HepG2 (cell line): ENCODE data around the gene IGFL1. TPM values are rescaled to one million over a fixed set of nuclear protein-coding genes. Genes with fewer than 3 reads are reported as not detected.

Source experiments
- ATAC-seq: fragments of 200-7000 bp; cut with Tn5 transposase; 3 replicates; pipeline ENCODE4 v1.9.1; 2020; ENCODE audit warnings: mild to moderate bottlenecking, moderate library complexity
- BruUV-seq: library from RNA; stranded (reverse); fragments of 400-500 nt; replicated peaks from 2 replicates; lab custom pipeline; 2021; lab: Mats Ljungman, UMichigan
- CTCF ChIA-PET: fragments of 300-600 bp; formaldehyde crosslinking; extraction: SDS; loops from one replicate; lab custom pipeline; 2021; ENCODE audit warnings: low total read pairs, inconsistent platforms, low intra/inter-chr PET ratio; lab: Yijun Ruan, JAX
- POLR2A ChIA-PET: fragments of 350-600 bp; sonication (Branson Sonifier 250); formaldehyde crosslinking; loops from one replicate; lab custom pipeline; 2020; ENCODE audit warnings: antibody characterized with exemption, inconsistent platforms; lab: Yijun Ruan, JAX
- DNase-seq: peaks from one replicate; pipeline ENCODE4 v3.0.0-alpha.2; 2015; ENCODE audit warnings: low spot score
- FAIRE-seq: peaks from 3 replicates; lab custom pipeline; 2011; peaks lifted over from hg19 to GRCh38; lab: Jason Lieb, UNC
- H2AFZ ChIP-seq: one replicate; pipeline ENCODE4 v1.6.1; 2011; ENCODE audit warnings: low read length, inconsistent platforms
- H3K27ac ChIP-seq: fragments of 300-600 bp; 3 replicates; pipeline ENCODE4 v1.8.0; 2011; ENCODE audit warnings: mixed run types, mild to moderate bottlenecking, mixed read lengths, low read length, inconsistent platforms; ENCODE audit not compliant: insufficient read depth; ENCODE audit errors: extremely low read length
- H3K27me3 ChIP-seq, 2 experiments: fragments of 200-600 bp in 1 of 2; 2 replicates in 1 of 2; 3 replicates in 1 of 2; pipeline versions ENCODE4 v1.6.0 to v1.8.0; 2011; ENCODE audit warnings: low read length in 2 of 2, mild to moderate bottlenecking in 2 of 2, moderate library complexity in 2 of 2, inconsistent platforms in 1 of 2; ENCODE audit not compliant: insufficient read depth in 2 of 2, control insufficient read depth in 1 of 2
- H3K36me3 ChIP-seq, 2 experiments: fragments of 200-600 bp in 1 of 2; replicated peaks in 1 of 2; 2 replicates in 1 of 2; 3 replicates in 1 of 2; pipeline versions ENCODE4 v1.5.1 to v1.8.0; 2011; ENCODE audit warnings: low read length in 2 of 2, inconsistent platforms in 1 of 2; ENCODE audit not compliant: insufficient read depth in 2 of 2, control insufficient read depth in 1 of 2
- H3K4me1 ChIP-seq: 2 replicates; pipeline ENCODE4 v1.5.1; 2012; ENCODE audit warnings: low read length, inconsistent platforms; ENCODE audit not compliant: insufficient read depth
- H3K4me2 ChIP-seq: 2 replicates; pipeline ENCODE4 v1.6.0; 2011; ENCODE audit warnings: low read depth, low read length, inconsistent platforms
- H3K4me3 ChIP-seq, 3 experiments: fragments of 200-600 bp in 1 of 3; sonication (generic), shearing (Covaris generic) in 1 of 3; replicated peaks in 1 of 3; 2 replicates each; pipeline ENCODE4 v1.5.1; 2011 to 2016; ENCODE audit warnings: low read length in 3 of 3, inconsistent platforms in 2 of 3, low read depth in 2 of 3, mild to moderate bottlenecking in 2 of 3, control low read depth in 1 of 3, mixed read lengths in 1 of 3; ENCODE audit not compliant: insufficient read depth in 1 of 3
- H3K79me2 ChIP-seq: one replicate; pipeline ENCODE4 v1.6.1; 2011; ENCODE audit warnings: low read length, inconsistent platforms; ENCODE audit not compliant: insufficient read depth
- H3K9ac ChIP-seq: 2 replicates; pipeline ENCODE4 v1.6.0; 2011; ENCODE audit warnings: mild to moderate bottlenecking, low read depth, low read length, inconsistent platforms; ENCODE audit not compliant: insufficient read depth
- H3K9me3 ChIP-seq: 2 replicates; pipeline ENCODE4 v1.5.1; 2012; ENCODE audit warnings: mild to moderate bottlenecking, low read length
- H4K20me1 ChIP-seq: 2 replicates; pipeline ENCODE4 v1.6.0; 2011; ENCODE audit warnings: inconsistent platforms, mild to moderate bottlenecking, low read length, moderate library complexity; ENCODE audit not compliant: insufficient read depth
- BRD4 ChIP-seq: sonication (generic); formaldehyde crosslinking; IDR thresholded peaks from 2 replicates; pipeline ENCODE4 v1.4.0; 2020; ENCODE audit warnings: missing genetic modification reagents
- BRF2 ChIP-seq: sonication (generic); formaldehyde crosslinking; IDR thresholded peaks from 2 replicates; pipeline ENCODE4 v1.8.1; 2022; ENCODE audit warnings: mild to moderate bottlenecking, missing genetic modification reagents
- EZH2 ChIP-seq: conservative IDR thresholded peaks from 2 replicates; pipeline ENCODE4 v1.6.1; 2012; ENCODE audit warnings: mild to moderate bottlenecking, low read depth, low read length, moderate library complexity
- FOXM1 ChIP-seq: sonication (generic); formaldehyde crosslinking; IDR thresholded peaks from 2 replicates; pipeline ENCODE4 v1.5.0; 2020; ENCODE audit warnings: missing genetic modification reagents
- KDM5B ChIP-seq: sonication (generic); formaldehyde crosslinking; IDR thresholded peaks from 2 replicates; pipeline ENCODE4 v1.4.0; 2020; ENCODE audit warnings: missing genetic modification reagents, mild to moderate bottlenecking, borderline replicate concordance
- ZBTB44 ChIP-seq: sonication (generic); formaldehyde crosslinking; IDR thresholded peaks from 2 replicates; pipeline ENCODE4 v1.4.0; 2020; ENCODE audit warnings: missing genetic modification reagents
- ZNF18 ChIP-seq: sonication (generic); formaldehyde crosslinking; IDR thresholded peaks from 2 replicates; pipeline ENCODE4 v1.8.0; 2022; ENCODE audit warnings: mild to moderate bottlenecking, missing genetic modification reagents; ENCODE audit not compliant: insufficient replicate concordance
- ZNF782 ChIP-seq: sonication (generic); formaldehyde crosslinking; IDR thresholded peaks from 2 replicates; pipeline ENCODE4 v1.4.0; 2020; ENCODE audit warnings: missing genetic modification reagents, mild to moderate bottlenecking, borderline replicate concordance
- WGBS: methylation state at CpG from one replicate; pipeline ENCODE4 v1.1.6; 2017; ENCODE audit warnings: low lambda C conversion rate; 5-methylcytosine and 5-hydroxymethylcytosine counted together
- in situ Hi-C: cut with HindIII; loops from 2 replicates; pipeline ENCODE4 v1.10.0; 2017; ENCODE audit warnings: low pct_unique_long_range_greater_than_20kb; ENCODE audit not compliant: extremely low pct_ligation_motif_present
- intact Hi-C: fragments of 100-400 bp; cut with micrococcal nuclease; formaldehyde crosslinking; loops from one replicate; pipeline ENCODE4 v1.10.0; 2022; ENCODE audit not compliant: unreplicated experiment
- polyA plus RNA-seq, 8 experiments: library from polyadenylated mRNA; depleted of rRNA in 3 of 8; stranded (reverse) in 7 of 8; unstranded in 1 of 8; fragments of >200 nt; fragmentation: Illumina TruSeq in 4 of 8; extraction: Trizol in 4 of 8; gene quantifications; 2 replicates each; pipeline versions ENCODE4 v1.2.1 to v1.2.3, GENCODE V29; 2011 to 2016; ENCODE audit warnings: low read depth in 4 of 8, missing spikeins in 1 of 8, mixed read lengths in 1 of 8; ENCODE audit not compliant: insufficient read depth in 1 of 8
- total RNA-seq, 5 experiments: library from RNA; depleted of rRNA; stranded (reverse); fragments of >200 nt; fragmentation: Illumina TruSeq; extraction: Trizol; gene quantifications; 2 replicates each; pipeline ENCODE4 v1.2.3, GENCODE V29; 2016; ENCODE audit warnings: low read depth in 1 of 5

The IGFL1 gene
- total and polyA plus RNA-seq, 2 of the 13 experiments (the other 11 are each of a cell fraction or from before 2014, with no cell fraction given): not detected

GRCh38 chr19:46196410-46197124 is 33.0 kb upstream of the IGFL1 start:
- no peak overlapping the region for H3K4me2 ChIP-seq
- WGBS: 15% methylated on average over 5 of the region's 8 CpGs
- no peak for TF ChIP-seq EZH2
- no peak for TF ChIP-seq ZNF18 (CRISPR knock-in tag)
- no peak for TF ChIP-seq ZNF782 (CRISPR knock-in tag)
- TF ChIP-seq BRF2 (CRISPR knock-in tag): no peak
- TF ChIP-seq KDM5B: no peak
- TF ChIP-seq ZBTB44 (CRISPR knock-in tag): no peak
- no peak for TF ChIP-seq BRD4 (CRISPR knock-in tag)
- TF ChIP-seq FOXM1 (CRISPR knock-in tag): no peak
- TF ChIP-seq, all 625 proteins: peak for 0
- ATAC-seq (no peak), DNase-seq (no peak), FAIRE-seq (no peak)
- H3K27ac ChIP-seq: no peak overlapping the region
- peaks cover 25% of the 10 kb centered on the region for H3K4me1 ChIP-seq
- POLR2A ChIA-PET: no interaction called here
- CTCF ChIA-PET: no interaction called here
- no peaks in the 10 kb centered on the region for H3K36me3 ChIP-seq
- H3K27me3 ChIP-seq: peaks cover 0 to 4% of the 10 kb centered on the region in 2 experiments; a peak in 1 of 5 replicates
- intact Hi-C loops (no loop called here), in situ Hi-C loops (no loop called here)
- no peak overlapping the region for H2AFZ ChIP-seq
- no peak overlapping the region for H3K4me3 ChIP-seq
- H4K20me1 ChIP-seq: no peaks in the 10 kb centered on the region
- H3K9ac ChIP-seq: no peak overlapping the region
- no TSS peak for BruUV-seq
- no peaks in the 10 kb centered on the region for H3K79me2 ChIP-seq
- H3K9me3 ChIP-seq: no peaks in the 10 kb centered on the region
